Stimulated activated naive CD4-positive, alpha-beta T cell treated with Interleukin-2 at 50 U/mL for 16 hours (primary cell): ENCODE data around the gene SLC17A2.

Experiments
- DNase-seq: peaks from one replicate; lab custom pipeline; 2025; lab: John Stamatoyannopoulos, UW

The SLC17A2 gene

DNA sequence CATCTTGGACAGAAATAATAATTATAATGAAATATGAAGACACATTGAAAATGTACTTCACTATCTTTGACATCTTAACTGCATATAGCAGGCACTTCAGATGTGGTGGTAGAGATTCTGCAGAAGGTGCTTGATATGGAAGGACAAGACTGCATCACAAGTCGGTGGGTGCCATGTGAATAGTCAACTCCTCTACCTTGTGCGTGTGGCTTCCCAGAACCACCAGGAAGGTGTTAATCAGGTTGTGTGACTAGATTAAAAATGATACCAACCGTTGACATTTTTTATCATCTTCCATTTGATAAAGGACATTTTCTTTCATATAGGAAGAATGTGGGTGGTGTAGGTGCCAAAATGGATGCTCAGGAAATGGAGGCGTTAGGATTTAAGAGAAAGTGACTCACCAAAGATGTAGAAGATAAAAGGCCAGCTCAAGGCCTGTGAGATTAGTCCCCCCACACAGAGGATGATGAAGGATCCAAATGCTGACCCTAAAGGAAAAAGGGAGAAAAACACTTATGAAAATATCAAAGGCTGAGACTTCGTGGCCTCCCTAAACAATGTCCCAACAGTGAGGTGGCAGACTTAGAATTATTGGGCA lies 12.3 kb downstream of the SLC17A2 start:
- no peak for DNase-seq

DNA sequence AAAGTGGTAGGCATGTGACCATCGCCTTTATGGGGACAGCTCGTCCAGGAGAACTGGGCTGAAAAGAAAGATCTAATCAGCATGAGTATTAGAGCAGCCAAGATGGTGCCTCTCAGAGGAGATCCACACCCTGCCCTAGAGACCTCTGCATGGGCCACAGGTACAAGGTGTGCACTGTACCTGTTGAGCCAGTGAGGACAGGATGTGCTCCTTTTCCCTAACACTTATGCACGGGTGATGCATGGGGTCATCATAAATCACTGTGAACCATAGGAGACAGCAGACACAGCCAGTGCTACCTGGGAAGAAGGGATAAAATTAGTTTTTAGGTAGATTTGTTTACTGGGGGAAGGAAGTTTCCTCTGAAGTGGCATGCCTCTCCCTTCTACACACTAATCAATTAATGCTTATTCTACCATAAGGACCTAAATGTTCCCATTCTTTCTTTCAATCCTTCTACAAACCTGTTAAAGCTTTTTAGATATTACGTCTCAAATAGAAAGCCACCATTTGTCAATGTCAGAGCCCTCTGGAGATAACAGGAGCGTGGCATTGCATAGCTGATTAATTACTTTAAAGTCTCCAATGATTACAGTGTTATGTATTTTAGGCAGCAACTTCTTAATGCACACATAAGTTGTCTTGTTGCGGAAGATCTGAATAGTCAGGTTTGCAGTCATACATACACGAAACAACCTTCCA lies 13.6 kb downstream of the SLC17A2 start:
- DNase-seq, result no peak

DNA sequence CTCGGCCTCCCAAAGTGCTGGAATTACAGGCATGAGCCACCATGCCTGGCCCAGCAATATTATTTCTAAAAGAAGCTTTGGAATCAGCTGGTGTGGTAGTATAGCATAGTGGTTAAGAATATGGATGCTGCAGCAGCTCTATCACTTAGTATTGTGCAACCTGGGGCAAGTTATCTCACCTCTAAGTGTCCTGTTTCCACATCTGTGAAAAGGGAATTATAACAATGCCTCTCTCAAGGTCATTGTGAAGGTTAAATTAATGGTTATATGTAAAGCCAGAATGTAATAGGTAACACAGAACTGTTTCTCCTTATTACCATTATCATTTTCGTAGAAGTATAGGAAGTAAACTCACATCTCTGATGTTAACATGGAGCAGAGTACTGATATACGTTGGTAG lies 14.2 kb downstream of the SLC17A2 start:
- no peak for DNase-seq

DNA sequence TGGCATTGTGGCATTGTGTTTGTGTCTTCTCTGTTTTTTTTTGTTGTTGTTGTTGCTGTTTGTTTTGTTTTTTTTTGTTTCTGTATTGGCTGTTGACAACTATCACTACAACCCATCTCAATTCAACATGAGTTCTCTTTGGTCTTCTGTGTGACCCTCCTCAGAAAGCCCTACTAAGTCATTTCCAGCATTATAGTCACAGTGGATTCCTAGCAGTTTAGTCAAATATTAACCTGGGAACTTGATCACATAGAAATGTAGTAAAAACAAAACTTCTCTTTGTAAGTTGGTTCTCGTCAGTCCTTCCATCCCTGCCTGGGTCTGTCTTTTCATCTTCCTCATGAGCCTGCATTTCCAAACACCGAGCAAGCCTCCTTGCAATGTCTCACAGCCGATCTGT lies 16.8 kb downstream of the SLC17A2 start:
- no peak for DNase-seq

DNA sequence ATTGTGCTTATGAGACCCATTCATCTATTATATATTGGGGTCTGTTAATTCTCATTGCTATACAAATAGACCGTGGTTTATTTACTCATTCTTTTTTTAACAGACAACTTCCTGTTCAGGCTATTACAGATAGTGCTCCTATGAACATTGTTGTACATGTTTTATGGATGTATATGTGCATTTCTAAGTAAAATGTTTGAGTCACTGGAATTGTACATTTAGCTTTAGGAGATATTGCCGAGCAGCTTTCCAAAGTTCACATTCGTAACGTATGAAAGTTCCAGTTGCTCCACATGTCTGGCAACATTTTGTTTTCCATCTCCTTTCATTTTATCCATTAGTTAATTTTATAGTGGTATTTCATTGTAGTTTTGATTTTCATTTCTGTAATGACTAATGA lies 19.1 kb downstream of the SLC17A2 start:
- no peak for DNase-seq

DNA sequence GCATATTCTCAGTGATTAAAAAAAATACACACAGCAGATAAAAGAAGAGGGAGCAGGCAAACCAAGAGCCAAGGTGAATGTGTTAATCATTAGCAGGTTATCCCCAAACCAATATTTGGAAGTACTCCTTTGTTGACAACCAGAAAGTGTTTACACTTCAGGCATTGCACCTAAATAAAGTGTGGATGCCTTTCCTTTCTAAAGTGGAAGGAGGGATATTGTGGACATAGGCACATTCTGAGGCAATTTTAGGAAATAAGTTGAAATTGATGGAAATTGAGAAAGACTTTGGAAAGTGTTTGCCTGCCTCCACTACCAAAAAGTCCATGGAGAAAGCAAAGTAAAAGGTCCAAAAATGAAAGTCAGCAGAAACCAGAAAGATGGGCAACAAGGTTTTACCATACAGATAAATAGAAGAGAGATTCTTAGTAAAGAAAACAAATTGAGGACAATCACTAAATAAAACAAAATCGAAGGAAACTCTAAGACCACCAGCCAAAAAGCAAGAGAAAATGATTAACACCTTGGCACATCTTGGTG lies 22.9 kb downstream of the SLC17A2 start:
- DNase-seq, result no peak

DNA sequence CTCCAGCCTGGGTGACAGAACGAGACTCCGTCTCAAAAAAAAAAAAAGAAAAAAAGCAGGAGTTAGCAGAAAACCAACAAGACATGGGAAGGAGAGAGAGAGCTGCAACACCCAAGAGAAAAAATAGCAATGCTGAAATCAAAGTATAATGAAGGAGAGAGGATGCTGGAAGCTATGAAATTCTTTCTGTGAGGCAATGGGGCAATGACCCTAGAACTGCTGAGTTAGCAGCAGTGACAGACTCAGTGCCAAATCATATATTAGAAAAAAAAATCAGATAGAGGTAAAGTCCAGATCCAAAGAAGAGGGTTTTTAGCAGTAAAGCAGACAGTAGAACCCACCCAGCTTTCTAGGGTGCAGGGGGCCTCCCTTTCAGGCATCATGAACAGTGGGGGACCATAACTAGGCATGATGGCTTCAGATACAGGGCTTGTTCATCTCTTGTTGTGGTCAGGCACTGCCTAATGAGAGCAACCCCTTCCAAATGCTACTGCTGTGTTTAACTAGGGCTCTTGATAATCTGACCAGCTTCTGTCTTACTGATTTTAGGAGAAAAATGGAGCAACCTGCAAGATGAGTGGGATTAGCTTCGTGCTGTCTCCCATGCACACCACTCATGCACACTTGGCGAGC lies 26.9 kb downstream of the SLC17A2 start:
- DNase-seq, result no peak

DNA sequence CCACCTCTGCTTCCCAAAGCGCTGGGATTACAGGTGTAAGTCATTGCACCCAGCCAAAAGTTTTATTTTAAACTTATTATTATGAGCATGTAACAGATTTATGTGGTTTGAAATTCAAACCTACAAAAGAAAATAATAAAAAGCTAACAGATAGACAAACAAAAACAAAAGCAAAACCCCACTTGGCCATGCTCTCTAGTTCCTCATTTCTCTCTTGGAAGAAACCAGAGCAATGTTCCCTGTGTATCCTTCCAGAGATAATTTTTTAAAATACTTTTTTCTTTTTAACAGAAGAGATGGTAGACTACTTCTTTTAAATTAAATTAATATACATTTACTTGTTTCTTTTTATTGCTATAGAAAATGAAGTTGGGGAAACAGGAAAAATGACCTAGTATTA lies 28.4 kb downstream of the SLC17A2 start:
- no peak for DNase-seq

DNA sequence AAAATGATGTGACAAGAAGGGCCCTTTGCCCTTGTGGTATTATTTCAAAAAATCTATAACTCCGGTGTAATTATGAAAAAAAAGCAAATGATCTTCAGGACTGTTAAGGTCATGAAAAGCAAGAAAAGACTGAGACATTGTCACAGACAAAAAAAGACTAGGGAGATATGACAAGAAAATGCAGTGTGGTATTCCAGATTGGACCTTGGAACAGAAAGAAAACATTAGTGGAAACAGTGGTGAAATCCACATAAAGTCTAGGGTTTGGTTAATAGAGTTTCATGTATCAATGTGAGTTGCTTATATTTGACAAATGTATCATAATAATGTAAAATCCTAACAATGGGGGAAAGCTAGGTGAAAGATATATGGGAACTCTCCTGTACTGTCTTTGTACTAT lies 29.6 kb downstream of the SLC17A2 start:
- DNase-seq, result no peak

DNA sequence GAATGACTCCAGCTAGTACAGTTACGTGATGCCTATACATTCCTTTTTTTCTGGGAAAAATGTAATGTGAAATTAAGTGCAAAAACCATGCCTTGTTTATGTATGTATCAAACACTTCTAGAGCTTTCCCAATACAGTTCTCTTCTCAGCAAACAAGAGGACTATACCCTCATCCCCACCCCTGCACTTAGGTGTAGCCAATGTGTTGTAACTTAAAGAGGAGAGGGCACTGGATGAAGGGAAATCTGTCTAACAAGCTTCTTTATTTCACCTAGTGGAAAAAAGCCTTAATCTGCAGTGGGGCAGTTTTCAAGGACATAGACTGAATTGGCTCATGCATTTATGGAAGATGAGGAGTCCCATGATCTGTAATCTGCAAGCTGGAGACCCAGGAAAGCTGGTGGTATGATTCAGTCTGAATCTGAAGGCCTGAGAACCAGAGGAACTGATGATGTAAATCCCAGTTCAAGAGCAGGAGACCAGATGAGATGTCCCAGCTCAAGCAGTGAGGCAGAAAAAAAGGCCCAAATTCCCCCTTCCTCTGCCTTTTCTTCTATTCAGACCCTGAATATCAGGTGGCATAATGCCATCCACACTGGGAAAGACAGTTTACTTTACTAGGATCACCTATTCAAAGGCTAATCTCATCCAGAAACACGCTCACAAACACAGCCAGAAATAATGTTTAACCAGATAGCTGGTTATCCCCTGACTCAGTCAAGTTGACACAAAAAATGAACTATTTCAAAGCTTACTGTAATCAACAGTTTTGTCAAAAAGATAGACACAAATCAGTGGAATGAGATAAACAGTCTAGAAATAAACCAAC lies 30.7 kb downstream of the SLC17A2 start:
- DNase-seq, result no peak

DNA sequence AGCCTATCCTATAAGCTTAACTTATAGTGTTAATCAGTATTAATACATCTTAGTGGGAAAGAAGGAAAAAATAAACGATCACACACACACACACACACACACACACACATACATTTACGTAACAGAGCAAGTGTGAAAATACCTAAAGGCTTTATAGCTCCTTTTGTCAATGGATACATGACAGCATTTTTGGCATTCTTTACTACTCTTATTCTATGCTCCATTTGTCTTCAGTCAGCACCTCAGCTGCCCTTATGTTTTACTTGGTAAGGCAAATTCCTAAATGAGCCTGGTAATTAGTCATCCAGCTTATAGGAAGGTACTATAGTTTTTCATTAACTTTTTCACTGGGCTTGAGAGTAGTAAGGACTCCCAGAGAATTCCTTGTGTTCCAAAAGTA lies 31.4 kb downstream of the SLC17A2 start:
- no peak for DNase-seq

DNA sequence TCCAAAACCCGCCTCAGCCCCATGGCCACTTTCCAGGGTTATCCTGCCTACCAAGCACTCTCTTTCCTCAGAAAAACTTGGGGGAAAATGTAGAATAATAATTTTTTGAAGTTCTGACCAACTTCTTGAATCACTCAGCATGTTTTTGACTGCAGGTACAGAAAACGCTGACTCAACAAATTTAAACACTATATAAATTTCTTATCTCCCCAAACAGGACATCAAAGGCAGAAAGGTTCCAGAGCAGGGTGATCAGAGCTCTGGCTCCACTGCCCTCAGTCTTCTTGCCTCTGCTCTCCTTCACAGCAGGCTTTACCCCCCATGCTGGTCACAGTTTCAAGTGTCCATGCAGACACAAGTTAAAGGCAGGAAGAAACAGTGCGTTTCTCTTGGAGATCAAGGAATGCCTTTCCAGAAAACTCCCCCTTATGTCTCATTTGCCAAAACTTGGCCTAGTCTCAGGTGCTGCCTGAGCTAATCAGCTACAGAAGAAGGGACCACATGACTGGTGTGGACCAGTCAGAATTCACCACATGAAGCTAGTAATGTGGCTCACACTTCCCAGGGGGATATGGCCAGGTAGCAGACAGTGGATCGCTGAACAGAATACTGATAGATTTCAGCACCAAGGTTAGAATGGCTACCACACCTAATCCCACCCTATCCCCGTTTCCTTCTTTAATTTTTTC lies 32.1 kb downstream of the SLC17A2 start:
- DNase-seq, result no peak

DNA sequence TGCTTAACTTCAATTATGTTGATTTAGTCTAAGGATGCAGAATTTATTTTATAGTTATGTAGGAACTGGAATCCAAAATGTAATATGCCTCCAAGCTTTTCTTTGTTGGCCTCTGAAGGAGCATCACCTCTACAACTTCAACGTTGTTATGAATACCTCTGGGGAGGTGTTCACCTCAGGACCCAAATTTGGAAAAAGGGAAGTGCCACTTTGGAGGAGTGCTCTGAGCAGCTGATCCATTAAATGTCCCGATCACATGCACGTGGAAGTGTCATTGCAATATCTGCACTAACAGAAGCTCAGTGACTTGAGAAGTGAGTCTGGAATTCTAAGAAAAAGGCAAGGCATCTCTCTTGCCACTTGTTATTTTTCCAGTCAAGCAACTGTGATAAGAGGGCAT lies 34.2 kb downstream of the SLC17A2 start:
- DNase-seq, result no peak

DNA sequence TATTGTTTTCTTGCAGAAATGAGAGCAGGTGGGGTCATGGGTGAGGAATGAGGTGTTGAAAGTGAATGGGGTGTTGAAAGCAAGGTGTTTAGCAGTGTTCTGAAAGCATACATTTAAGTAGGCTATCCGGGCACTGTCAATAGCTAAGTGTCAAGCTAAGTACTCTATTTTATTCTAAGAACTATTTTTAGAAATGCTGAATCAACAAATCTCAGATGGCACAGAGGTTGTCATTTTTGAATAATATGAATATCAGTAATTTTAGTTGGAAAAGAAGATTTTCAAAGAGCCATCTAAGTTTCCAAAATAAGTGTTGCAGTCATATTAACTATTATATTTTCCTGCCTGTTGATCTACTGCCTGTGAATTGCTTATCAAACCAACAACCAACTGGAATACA lies 34.7 kb downstream of the SLC17A2 start:
- no peak for DNase-seq

DNA sequence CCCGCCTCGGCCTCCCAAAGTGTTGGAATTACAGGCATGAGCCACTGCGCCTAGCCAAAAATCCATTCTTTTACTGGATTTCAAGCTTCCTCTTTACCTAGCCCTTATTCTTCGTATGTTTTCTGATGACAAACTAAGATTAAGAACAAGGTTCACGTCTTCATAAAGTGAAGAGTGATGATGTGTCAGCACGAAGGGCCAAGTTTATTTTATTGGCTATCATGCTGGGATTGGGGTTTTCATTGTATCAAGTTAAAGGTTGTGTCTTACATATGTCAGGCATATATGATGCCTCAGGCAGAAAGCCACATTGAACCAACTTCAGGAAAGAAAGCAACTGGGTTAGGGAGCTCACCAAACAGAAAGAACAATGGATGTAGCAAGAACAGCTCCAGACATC lies 36.7 kb downstream of the SLC17A2 start:
- DNase-seq, result no peak

DNA sequence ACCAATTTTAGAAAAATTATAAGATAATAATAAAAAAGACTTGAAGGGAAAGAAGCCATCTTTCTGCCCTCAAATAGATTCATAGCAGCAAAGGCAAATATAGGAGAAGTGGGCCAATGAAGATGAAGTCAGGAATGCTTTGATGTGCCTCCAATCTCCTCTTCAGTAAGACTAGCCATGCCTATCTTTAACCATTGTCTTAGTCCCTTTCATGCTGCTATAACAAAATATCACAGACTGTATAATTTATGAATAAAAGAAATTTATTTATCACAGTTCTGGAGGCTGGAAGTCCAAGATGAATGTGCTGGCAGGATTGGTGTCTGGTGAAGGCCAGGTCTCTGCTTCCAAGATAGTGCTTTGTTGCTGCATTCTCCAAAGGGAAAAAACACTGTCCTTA lies 37.6 kb downstream of the SLC17A2 start:
- DNase-seq, result no peak

DNA sequence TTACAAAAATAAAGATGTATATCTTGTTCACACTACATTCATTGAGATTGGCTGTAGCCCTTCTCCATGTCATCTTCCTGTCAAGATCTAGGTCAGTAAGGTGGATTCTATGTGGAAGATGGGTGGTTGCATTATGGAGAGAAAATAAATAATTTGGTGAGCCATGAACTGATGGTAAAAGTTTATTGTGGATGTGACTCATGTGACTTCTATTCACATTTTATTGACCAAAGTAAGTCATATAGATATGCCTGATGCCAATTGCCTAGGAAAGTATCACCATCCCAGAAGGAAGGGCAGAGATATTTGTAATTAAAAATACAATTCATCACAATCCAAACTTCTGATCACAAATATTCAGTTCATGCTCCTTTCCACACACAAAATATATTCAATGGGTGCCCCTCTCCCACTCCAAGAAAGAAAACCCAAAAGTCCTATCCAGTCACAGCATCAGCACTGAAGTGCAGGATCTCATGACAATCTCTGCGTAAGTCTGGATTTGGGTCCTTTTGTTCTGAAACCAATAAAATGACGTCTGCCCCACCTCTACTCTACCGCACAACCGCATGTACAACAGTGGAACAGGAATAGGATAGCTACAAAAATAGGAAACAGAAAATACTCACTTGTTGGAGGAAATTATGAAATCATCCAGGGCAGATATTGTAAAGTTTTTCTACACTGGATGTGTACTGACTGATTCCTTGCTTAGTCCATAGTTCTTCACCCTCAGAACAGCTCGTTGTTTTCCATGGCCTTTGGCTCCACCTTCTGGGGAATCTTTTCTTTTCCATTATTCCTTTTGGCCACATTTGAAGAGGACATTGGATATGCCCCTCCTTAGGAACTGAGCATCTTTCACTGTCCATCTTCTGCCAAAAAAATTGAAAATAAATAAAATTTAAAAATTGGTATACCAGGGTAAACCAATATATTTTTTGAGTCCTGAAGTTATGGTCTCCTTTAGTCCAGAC lies 40.3 kb downstream of the SLC17A2 start:
- no peak for DNase-seq

DNA sequence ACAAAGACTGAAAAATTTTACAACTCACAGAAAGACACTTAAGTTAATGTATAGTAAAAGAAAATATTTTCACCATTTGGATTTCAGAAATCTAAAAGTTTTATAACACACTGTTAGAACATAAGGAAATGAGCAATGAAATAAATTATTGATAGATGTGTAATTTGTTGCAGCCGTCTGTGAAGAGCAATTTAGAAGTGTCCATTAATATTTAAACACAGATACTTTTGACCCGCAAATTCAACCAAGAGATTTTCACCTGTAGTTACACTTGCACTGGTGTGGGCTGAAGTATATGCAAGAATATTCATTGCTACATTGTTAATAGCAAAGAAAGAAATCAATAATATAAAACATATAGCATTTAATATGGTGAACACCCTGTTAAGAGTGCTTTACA lies 41.9 kb downstream of the SLC17A2 start:
- no peak for DNase-seq

DNA sequence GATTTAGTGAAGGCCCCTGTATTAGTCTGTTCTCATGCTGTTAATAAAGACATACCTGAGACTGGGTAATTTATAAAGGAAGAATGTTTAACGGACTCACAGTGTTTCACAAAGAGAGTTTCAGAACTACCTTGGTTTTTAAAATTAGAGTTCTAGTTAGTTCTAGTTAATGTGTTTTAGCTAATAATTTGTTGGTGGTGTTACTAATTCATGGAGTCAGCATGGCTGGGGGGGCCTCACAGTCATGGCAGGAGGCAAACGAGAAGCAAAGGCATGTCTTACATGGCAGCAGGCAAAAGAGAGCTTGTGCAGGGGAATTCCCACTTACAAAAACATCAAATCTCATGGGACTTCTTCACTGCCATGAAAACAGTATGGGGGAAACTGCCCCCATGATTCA lies 44.4 kb downstream of the SLC17A2 start:
- no peak for DNase-seq

DNA sequence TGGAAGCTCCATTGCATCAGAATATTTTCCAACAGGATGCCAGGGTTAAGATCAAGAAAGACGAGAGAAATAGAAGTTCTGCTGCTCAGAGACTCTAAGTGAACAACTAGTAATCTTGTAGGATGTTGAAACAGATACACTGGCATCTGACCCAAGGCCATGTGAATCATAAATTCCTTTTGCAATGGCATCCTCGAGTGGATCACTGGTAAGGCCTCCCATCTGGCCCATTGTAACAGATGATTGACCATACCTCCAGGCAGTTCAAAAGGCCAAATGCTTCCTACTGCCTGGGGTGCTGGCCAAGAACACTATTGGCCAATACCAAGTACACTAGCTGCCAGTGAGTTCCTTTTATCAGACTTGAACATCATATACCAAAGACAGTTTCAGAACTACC lies 46.5 kb downstream of the SLC17A2 start:
- no peak for DNase-seq

DNA sequence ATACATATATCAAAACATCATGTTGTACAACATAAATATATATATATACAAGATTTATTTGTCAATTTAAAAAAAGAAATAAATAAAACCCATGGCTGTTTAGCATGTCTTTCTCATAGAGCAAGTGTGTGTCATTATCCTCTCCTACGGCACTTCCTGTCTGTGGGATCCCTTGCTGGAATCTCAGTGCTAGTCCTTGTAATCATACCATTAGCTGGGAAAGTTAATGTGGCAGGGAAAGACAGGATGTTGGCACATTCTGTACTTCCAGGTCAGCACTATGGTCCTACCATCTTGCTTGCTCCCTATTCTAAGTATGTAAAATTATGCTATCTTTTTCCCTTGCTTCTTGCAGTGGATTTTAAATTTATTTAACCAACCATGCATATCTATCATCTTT lies 47.0 kb downstream of the SLC17A2 start:
- DNase-seq, result no peak
